HG02623 (cell line): ENCODE data around the gene BPIFA1.

Source experiments
- ATAC-seq: cut with Tn5 transposase; IDR thresholded peaks from one replicate; pipeline ENCODE4 v1.9.1; 2021; ENCODE audit warnings: moderate library complexity; ENCODE audit not compliant: unreplicated experiment

BPIFA1 gene

GRCh38 chr20:33239979-33240736 lies 4.4 kb downstream of the BPIFA1 start:
- no peak for ATAC-seq

- ATAC-seq = no peak
Measured at GRCh38 chr20:33240923-33241322, 5.1 kb downstream of the BPIFA1 start.

GRCh38 chr20:33242319-33243100 lies 6.7 kb downstream of the BPIFA1 start:
- no peak for ATAC-seq

GRCh38 chr20:33246077-33246476 lies 10.3 kb downstream of the BPIFA1 start:
- ATAC-seq = no peak

GRCh38 chr20:33249456-33249855 lies 13.7 kb downstream of the BPIFA1 start:
- ATAC-seq = no peak

- no peak for ATAC-seq
Measured at GRCh38 chr20:33250666-33251065, 14.9 kb downstream of the BPIFA1 start.

GRCh38 chr20:33251496-33251895 lies 15.7 kb downstream of the BPIFA1 start:
- no peak for ATAC-seq

GRCh38 chr20:33252460-33252859 lies 16.7 kb downstream of the BPIFA1 start:
- no peak for ATAC-seq

GRCh38 chr20:33255005-33255404 lies 19.2 kb downstream of the BPIFA1 start:
- no peak for ATAC-seq

- no peak for ATAC-seq
Measured at GRCh38 chr20:33257237-33257636, 21.4 kb downstream of the BPIFA1 start.

GRCh38 chr20:33259371-33259770 lies 23.6 kb downstream of the BPIFA1 start:
- no peak for ATAC-seq

- ATAC-seq = no peak
Measured at GRCh38 chr20:33261465-33261864, 25.7 kb downstream of the BPIFA1 start.

GRCh38 chr20:33262658-33263065 lies 26.9 kb downstream of the BPIFA1 start:
- ATAC-seq = no peak

- no peak for ATAC-seq
Measured at GRCh38 chr20:33263784-33264183, 28.0 kb downstream of the BPIFA1 start.

- no peak for ATAC-seq
Measured at GRCh38 chr20:33267701-33268100, 31.9 kb downstream of the BPIFA1 start.

GRCh38 chr20:33272155-33272873 lies 36.5 kb downstream of the BPIFA1 start:
- no peak for ATAC-seq

GRCh38 chr20:33273117-33273851 lies 37.5 kb downstream of the BPIFA1 start:
- no peak for ATAC-seq

- ATAC-seq = no peak
Measured at GRCh38 chr20:33275215-33275614, 39.4 kb downstream of the BPIFA1 start.

GRCh38 chr20:33275871-33276270 lies 40.1 kb downstream of the BPIFA1 start:
- ATAC-seq = no peak

- no peak for ATAC-seq
Measured at GRCh38 chr20:33276303-33277113, 40.7 kb downstream of the BPIFA1 start.
